Astrocyte (in vitro differentiated cells and primary cell): ENCODE results near the gene TP53AIP1.

ENCODE experiments used
- CTCF ChIP-seq: IDR thresholded peaks from 2 replicates; pipeline ENCODE4 v1.5.1; 2011; ENCODE audit warnings: low read depth, mild to moderate bottlenecking, inconsistent platforms, low read length, moderate library complexity; ENCODE audit not compliant: insufficient read depth
- EZH2 ChIP-seq: IDR thresholded peaks from 2 replicates; pipeline ENCODE4 v1.6.1; 2012; ENCODE audit warnings: mild to moderate bottlenecking, low read length, inconsistent platforms; ENCODE audit not compliant: insufficient read depth

DNA sequence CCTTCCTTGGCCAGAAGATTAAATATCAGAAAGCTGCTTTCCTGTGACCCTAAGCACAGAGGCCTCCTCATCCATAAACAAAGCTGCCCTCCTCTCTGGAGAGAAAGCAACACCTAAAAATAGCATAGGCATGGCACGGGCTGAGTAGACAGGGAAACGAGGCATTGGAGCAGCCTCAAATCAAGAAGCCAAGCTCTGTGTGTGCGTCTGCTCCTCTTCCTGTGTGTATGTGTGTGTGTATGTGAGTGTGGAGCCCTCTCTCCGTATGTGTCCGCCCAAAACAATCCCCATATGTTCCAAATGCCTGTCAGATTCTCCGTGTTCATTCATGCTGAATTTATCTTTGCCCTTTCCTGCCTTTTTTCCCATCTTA is 27.5 kb downstream of the TP53AIP1 start:
- TF ChIP-seq CTCF (no peak), EZH2 (no peak)
